HL-60 (cell line): ENCODE data around the gene AFAP1.

Source experiments
- DNase-seq, 2 experiments: peaks; one replicate each; pipeline ENCODE4 v3.0.0-alpha.2; 2010 to 2020; ENCODE audit warnings: low read depth in 1 of 2, low spot score in 1 of 2
- H3K27ac ChIP-seq: fragments of 250-450 bp; sonication (Bioruptor Pico); replicated peaks from 2 replicates; pipeline ENCODE4 v1.5.1; 2020; ENCODE audit warnings: mild to moderate bottlenecking, moderate library complexity
- H3K27me3 ChIP-seq: fragments of 250-450 bp; sonication (Bioruptor Pico); 2 replicates; pipeline ENCODE4 v1.5.1; 2021; ENCODE audit warnings: mild to moderate bottlenecking, moderate library complexity; ENCODE audit not compliant: insufficient read depth, poor library complexity, severe bottlenecking
- H3K4me3 ChIP-seq: replicated peaks from 2 replicates; pipeline ENCODE4 v1.5.1; 2011; ENCODE audit warnings: mild to moderate bottlenecking, control low read depth, low read length; ENCODE audit not compliant: insufficient read depth
- GABPA ChIP-seq: IDR thresholded peaks from 2 replicates; pipeline ENCODE4 v1.6.1; 2012; ENCODE audit warnings: low read depth
- POLR2AphosphoS5 ChIP-seq: IDR thresholded peaks from 2 replicates; pipeline ENCODE4 v1.6.1; 2012; ENCODE audit warnings: low read depth
- SPI1 ChIP-seq: IDR thresholded peaks from 2 replicates; pipeline ENCODE4 v1.6.1; 2012; ENCODE audit warnings: low read depth, mild to moderate bottlenecking, borderline replicate concordance
- TF ChIP-seq, protein P1 (sequence below): IDR thresholded peaks from one replicate; pipeline ENCODE4 v1.5.1; 2011; ENCODE audit warnings: low read length, control low read depth, inconsistent platforms; ENCODE audit not compliant: insufficient read depth
- TF ChIP-seq, protein P2 (sequence below): IDR thresholded peaks from 2 replicates; pipeline ENCODE4 v1.6.1; 2012; ENCODE audit warnings: low read depth; ENCODE audit not compliant: insufficient replicate concordance

AFAP1 gene

DNA sequence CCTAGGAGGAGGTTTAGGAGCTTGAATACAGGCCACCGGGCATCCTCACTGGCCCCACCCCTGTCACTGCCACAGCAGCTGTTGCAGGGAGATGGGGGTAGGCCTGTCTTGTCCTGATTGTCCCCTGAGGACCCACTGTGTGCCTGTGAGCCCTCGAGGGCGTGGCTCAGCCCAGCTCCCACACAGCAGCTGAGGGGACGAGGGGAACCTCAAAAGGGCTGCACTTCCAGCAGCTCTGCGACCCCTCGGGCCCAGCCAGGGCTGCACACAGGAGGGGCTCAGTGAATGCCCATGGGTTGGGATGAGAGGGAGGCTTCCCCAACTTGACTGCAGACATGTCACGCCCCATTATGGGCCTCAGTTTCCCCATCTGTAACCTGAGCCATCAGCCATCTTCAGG is 225.9 kb downstream of the AFAP1 start:
- DNase-seq, result no peak
- H3K27me3 ChIP-seq, result no peaks in the 10 kb centered on the region
- H3K27ac ChIP-seq, result no peak overlapping the region
- no peak overlapping the region for H3K4me3 ChIP-seq
- TF ChIP-seq POLR2AphosphoS5 (no peak), SPI1 (no peak), GABPA (no peak)
- TF ChIP-seq, protein P1, sequence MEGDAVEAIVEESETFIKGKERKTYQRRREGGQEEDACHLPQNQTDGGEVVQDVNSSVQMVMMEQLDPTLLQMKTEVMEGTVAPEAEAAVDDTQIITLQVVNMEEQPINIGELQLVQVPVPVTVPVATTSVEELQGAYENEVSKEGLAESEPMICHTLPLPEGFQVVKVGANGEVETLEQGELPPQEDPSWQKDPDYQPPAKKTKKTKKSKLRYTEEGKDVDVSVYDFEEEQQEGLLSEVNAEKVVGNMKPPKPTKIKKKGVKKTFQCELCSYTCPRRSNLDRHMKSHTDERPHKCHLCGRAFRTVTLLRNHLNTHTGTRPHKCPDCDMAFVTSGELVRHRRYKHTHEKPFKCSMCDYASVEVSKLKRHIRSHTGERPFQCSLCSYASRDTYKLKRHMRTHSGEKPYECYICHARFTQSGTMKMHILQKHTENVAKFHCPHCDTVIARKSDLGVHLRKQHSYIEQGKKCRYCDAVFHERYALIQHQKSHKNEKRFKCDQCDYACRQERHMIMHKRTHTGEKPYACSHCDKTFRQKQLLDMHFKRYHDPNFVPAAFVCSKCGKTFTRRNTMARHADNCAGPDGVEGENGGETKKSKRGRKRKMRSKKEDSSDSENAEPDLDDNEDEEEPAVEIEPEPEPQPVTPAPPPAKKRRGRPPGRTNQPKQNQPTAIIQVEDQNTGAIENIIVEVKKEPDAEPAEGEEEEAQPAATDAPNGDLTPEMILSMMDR, result no peak
- TF ChIP-seq, protein P2, sequence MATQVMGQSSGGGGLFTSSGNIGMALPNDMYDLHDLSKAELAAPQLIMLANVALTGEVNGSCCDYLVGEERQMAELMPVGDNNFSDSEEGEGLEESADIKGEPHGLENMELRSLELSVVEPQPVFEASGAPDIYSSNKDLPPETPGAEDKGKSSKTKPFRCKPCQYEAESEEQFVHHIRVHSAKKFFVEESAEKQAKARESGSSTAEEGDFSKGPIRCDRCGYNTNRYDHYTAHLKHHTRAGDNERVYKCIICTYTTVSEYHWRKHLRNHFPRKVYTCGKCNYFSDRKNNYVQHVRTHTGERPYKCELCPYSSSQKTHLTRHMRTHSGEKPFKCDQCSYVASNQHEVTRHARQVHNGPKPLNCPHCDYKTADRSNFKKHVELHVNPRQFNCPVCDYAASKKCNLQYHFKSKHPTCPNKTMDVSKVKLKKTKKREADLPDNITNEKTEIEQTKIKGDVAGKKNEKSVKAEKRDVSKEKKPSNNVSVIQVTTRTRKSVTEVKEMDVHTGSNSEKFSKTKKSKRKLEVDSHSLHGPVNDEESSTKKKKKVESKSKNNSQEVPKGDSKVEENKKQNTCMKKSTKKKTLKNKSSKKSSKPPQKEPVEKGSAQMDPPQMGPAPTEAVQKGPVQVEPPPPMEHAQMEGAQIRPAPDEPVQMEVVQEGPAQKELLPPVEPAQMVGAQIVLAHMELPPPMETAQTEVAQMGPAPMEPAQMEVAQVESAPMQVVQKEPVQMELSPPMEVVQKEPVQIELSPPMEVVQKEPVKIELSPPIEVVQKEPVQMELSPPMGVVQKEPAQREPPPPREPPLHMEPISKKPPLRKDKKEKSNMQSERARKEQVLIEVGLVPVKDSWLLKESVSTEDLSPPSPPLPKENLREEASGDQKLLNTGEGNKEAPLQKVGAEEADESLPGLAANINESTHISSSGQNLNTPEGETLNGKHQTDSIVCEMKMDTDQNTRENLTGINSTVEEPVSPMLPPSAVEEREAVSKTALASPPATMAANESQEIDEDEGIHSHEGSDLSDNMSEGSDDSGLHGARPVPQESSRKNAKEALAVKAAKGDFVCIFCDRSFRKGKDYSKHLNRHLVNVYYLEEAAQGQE, result no peak

DNA sequence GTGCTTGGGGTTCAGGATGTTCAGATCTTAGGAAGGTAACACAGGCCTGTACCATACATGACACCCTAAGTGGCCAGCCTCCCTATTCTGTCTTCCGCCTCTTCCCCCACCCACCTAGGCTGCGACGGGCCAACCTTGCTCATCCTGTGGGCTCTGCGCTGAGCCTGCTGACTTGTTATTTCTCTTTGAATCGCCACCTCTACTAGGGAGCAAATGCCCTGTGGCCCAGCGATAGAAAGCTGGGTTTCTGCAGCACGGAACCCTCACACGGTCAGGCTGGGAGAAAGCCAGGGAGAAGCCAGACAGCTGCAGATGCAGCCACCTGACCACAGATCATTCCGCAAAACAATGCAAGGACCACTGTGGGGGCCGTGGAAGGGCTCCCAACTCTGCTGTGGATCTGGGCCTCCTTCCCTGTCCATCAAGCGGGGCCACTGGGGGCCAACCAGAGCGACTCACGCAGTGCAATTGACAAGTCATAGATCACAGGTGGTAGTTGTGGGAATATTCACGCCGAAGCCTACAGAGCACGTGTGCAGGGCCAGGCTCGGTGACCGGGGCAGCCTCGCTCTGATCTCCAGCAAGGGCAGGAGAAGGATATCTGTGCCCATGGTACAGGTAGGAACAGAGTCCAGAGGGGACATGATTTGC is 227.5 kb downstream of the AFAP1 start:
- DNase-seq, result no peak

DNA sequence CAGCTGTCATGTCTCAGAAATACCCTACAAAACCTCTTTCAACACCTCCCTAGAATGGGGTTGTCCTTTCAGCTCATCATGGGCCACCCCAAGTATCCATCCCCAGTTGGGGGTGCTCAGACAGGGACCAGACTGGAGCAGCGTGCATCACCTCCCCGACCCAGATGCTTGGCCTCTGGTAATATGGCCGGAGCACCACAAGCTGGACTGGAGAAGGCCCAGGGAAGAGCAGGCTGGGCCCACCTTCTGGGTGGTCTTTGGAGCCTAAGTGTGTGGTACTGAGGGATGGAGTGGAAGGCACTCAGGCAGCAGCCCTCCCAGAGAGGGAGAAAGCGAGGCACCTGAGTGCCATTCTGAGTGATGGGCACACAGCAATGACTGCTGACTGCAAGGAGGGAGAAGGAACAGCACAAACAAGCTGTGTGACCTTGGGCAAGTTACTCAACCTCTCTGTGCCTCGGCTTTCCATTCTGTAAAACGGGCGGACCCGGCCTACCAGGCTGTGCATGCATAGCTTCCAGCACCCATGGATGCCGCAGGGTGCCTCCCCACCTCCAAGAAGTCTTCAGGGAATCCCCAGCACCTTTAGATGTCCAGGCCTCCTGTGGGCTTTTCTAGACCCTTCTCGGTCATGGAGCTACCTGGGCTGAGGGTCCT is 228.2 kb downstream of the AFAP1 start:
- H3K4me3 ChIP-seq, result no peak overlapping the region
- H3K27me3 ChIP-seq, result no peaks in the 10 kb centered on the region
- DNase-seq, result no peak
- no peak overlapping the region for H3K27ac ChIP-seq
- TF ChIP-seq, protein P2, result no peak
- TF ChIP-seq POLR2AphosphoS5 (no peak), SPI1 (no peak), GABPA (no peak)
- TF ChIP-seq, protein P1, result no peak

More for the DNA sequence above, 227.5 kb downstream of the AFAP1 start:
- Histone ChIP-seq H3K4me3 (no peak overlapping the region), H3K27me3 (no peaks in the 10 kb centered on the region), H3K27ac (no peak overlapping the region)
- TF ChIP-seq, protein P2, result no peak
- TF ChIP-seq, protein P1, result no peak
- TF ChIP-seq SPI1 (no peak), POLR2AphosphoS5 (no peak), GABPA (no peak)
